Type B pancreatic cell (in vitro differentiated cells): ENCODE measurements around the gene CD4. TPM values are rescaled to one million over a fixed set of nuclear protein-coding genes. Genes with fewer than 3 reads are reported as not detected.
A peak's percentile ranks its signal among the peaks of the same experiment; 100 is the strongest.

Experiments used
- DNase-seq: peaks from one replicate; pipeline ENCODE4 v3.0.0; 2021; ENCODE audit warnings: mixed read lengths; ENCODE audit not compliant: unreplicated experiment; ENCODE audit errors: extremely low spot score
- H3K27ac Mint-ChIP-seq: 2 replicates; pipeline ENCODE4 v1.8.0; 2021; ENCODE audit warnings: mild to moderate bottlenecking, mixed read lengths
- H3K27me3 Mint-ChIP-seq: 2 replicates; pipeline ENCODE4 v1.8.0; 2021; ENCODE audit warnings: mixed read lengths
- H3K36me3 Mint-ChIP-seq: 2 replicates; pipeline ENCODE4 v1.8.0; 2021; ENCODE audit warnings: mixed read lengths
- H3K4me1 Mint-ChIP-seq: one replicate; pipeline ENCODE4 v1.8.0; 2021; ENCODE audit warnings: mixed read lengths; ENCODE audit not compliant: unreplicated experiment
- H3K4me3 Mint-ChIP-seq: 2 replicates; pipeline ENCODE4 v1.8.0; 2021; ENCODE audit warnings: mild to moderate bottlenecking, mixed read lengths
- H3K9me3 Mint-ChIP-seq: 2 replicates; pipeline ENCODE4 v1.8.0; 2021; ENCODE audit warnings: mixed read lengths
- total RNA-seq: library from RNA; stranded (reverse); gene quantifications from 2 replicates; pipeline ENCODE4 v1.2.1, GENCODE V29; 2021; ENCODE audit warnings: low replicate concordance
- TF ChIP-seq, protein P1 (sequence below): fragments of 200-600 bp; sonication (generic); conservative IDR thresholded peaks from 2 replicates; pipeline ENCODE4 v1.5.0; 2021; ENCODE audit warnings: antibody characterized with exemption, mild to moderate bottlenecking

CD4 gene
- total RNA-seq, 1 donor from 2014 or later = 0.65 TPM

DNA sequence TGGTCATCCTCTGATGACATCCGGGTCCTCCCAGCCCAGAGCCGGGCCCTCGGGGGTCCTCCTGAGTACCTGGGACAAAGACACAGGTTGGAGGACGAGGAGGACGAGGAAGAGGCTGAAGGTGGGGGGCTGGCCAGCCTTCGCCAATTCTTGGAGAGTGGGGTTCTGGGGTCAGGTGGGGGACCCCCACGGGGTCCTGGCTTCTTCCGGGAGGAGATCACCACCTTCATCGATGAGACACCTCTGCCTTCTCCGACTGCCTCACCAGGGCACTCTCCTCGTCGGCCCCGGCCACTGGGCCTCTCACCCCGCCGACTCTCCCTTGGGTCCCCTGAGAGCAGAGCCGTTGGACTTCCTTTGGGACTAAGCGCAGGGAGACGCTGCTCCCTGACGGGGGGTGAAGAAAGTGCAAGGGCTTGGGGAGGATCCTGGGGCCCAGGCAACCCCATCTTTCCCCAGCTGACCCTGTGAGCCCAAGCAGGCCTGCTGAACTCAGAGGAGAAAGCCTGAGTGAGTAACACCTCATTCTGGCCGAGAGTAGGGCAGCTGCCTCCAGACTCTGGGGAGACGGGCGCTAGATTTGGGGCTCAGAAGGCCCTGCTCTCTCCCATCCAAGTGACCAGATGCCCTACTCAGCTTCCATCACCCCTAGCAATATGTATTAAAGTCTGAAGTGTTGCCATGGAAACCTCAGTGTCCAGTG is 37.6 kb downstream of the CD4 start:
- DNase-seq = no peak
- Mint-ChIP-seq H3K27ac (peak overlapping the region; percentile 79), H3K4me1 (peaks cover 28% of the 10 kb centered on the region), H3K27me3 (peaks cover 43% of the 10 kb centered on the region), H3K4me3 (peak overlapping the region; percentile 90), H3K36me3 (peaks cover 10% of the 10 kb centered on the region), H3K9me3 (no peaks in the 10 kb centered on the region)
- TF ChIP-seq, protein P1, sequence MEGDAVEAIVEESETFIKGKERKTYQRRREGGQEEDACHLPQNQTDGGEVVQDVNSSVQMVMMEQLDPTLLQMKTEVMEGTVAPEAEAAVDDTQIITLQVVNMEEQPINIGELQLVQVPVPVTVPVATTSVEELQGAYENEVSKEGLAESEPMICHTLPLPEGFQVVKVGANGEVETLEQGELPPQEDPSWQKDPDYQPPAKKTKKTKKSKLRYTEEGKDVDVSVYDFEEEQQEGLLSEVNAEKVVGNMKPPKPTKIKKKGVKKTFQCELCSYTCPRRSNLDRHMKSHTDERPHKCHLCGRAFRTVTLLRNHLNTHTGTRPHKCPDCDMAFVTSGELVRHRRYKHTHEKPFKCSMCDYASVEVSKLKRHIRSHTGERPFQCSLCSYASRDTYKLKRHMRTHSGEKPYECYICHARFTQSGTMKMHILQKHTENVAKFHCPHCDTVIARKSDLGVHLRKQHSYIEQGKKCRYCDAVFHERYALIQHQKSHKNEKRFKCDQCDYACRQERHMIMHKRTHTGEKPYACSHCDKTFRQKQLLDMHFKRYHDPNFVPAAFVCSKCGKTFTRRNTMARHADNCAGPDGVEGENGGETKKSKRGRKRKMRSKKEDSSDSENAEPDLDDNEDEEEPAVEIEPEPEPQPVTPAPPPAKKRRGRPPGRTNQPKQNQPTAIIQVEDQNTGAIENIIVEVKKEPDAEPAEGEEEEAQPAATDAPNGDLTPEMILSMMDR = no peak

DNA sequence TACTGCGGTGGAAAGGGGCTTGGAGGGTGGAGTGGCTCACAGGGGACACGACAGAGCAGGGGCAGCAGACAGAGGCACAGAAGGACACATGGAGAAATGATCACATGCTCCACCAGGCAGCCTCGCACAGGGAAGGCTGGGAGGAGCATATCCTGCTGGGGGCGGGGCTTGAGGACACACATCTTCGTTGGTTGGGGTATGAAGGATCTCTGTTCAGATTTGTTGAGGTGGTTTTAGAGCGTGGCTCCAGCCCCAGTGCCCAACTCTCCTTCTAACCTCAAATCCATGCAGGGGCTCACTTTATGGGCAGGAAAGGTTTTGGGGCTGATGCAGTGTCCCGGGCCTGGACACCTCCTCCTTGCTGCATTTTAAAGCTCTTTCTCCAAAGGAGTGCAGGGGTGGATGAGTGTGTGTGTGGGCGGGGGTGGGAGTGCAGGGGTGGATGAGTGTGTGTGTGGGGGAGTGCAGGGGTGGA is 38.1 kb downstream of the CD4 start:
- peaks cover 40% of the 10 kb centered on the region for H3K27me3 Mint-ChIP-seq
- H3K9me3 Mint-ChIP-seq = no peaks in the 10 kb centered on the region
- H3K4me3 Mint-ChIP-seq = peak overlapping the region; percentile 90
- H3K27ac Mint-ChIP-seq = peak overlapping the region; percentile 79
- peaks cover 13% of the 10 kb centered on the region for H3K36me3 Mint-ChIP-seq
- peaks cover 28% of the 10 kb centered on the region for H3K4me1 Mint-ChIP-seq
- DNase-seq = no peak
- TF ChIP-seq, protein P1 = no peak

DNA sequence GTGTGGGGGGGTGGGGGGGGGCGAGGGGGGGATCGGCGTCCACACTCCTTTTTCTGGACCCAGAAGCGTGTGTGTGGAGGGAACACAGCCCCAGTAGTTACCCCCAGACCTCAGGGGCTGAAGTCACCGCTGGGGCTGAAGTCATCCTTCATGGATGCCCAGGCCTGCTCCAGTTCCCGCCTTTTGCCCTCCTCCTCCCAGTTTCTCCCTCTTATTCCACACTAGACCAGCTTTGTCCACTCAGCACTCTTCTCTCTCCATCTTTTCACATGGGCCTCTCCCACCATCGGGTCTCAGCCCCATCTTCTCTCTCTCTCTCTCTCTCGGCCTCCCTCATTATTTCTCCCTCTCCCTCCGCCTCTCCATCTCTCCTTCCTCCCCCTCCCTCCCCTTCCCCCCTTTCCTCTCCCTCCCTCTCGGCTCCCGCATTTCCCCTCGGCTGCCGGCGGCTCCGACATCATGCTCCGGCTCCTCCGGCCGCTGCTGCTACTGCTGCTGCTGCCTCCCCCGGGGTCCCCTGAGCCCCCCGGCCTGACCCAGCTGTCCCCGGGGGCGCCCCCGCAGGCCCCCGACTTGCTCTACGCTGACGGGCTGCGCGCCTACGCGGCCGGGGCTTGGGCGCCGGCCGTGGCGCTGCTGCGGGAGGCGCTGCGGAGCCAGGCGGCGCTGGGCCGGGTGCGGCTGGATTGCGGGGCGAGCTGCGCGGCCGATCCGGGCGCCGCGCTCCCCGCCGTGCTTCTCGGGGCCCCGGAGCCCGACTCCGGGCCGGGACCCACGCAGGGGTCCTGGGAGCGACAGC is 38.9 kb downstream of the CD4 start, which contains the start of gene P3H3:
TSS of gene P3H3 (plus strand) at position 426 of the 799 bp plus-strand sequence. CDS start at position 460, 34 bp downstream.
- Mint-ChIP-seq H3K27ac (peak within 1 kb of the TSS; percentile 90), H3K27me3 (peaks cover 33% of the 10 kb centered on the region), H3K4me1 (peaks cover 22% of the 10 kb centered on the region), H3K9me3 (no peaks in the 10 kb centered on the region), H3K36me3 (peaks cover 13% of the 10 kb centered on the region), H3K4me3 (peak within 1 kb of the TSS; percentile 98)
- TF ChIP-seq, protein P1 = peak; percentile 16
- no peak for DNase-seq

DNA sequence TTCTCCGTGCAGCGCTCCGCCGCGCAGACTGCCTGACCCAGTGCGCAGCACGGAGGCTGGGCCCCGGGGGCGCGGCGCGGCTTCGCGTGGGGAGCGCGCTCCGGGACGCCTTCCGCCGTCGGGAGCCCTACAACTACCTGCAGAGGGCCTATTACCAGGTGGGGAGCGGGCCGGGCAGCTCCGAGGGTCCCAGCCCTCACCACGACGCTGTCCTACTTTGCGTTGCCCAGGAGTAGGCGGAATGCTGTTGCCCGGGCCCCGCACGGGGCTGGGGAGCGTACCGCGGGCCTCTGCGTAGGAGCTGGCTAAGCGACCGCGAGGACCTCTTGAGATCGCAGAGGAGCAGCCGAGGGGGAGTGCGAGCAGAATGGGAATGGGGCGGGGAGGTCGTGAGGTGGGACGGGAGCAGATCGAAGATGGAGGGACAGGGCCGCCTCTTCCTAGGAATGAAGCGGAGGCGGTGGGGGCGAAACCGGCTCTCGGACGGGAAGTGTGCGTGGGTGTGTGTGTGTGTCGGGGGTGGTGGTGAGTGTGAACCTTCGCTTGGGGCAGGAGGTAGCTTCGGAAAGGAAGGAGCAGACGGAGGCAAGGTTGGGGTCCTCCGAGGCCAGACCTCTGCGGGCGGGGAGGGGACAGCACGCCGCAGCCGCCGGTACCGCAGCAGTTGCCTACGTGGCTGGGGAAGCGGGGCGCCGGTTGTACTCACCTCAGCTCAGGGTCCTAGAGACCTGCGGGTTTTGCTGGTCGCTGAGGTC is 39.6 kb downstream of the CD4 start:
- Mint-ChIP-seq H3K36me3 (peaks cover 13% of the 10 kb centered on the region), H3K27ac (peak overlapping the region; percentile 90), H3K27me3 (peaks cover 31% of the 10 kb centered on the region), H3K4me3 (peak overlapping the region; percentile 98), H3K4me1 (peaks cover 20% of the 10 kb centered on the region), H3K9me3 (no peaks in the 10 kb centered on the region)
- TF ChIP-seq, protein P1 = no peak
- DNase-seq = no peak

DNA sequence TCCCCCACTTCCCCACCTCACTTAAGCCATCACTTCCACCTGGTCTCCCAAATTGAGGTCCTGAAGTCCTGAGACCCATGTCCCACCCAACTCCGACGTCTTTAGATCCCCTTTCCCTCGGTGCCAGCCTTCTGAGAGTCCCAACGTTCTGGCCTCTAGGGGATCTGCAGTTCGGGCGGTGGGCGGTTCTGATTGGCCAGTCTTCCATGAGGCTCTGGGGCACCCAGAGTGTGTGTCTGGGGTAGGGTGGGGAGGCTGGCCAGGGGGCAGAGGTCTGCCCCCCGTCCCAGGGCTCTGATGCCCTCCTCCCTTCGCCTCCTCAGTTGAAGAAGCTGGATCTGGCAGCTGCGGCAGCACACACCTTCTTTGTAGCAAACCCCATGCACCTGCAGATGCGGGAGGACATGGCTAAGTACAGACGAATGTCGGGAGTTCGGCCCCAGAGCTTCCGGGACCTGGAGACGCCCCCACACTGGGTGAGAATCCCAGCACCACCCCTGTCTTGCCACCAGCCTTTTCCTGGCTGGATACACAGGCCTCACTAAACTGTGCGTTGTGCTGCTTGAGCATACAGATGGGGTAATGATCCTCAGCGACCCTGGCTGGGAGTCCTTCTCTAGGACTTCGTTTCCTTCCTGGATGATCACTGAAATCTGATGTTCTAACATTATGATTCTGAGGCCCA is 40.4 kb downstream of the CD4 start:
- Mint-ChIP-seq H3K4me1 (peaks cover 20% of the 10 kb centered on the region), H3K27me3 (peaks cover 26% of the 10 kb centered on the region), H3K27ac (peak overlapping the region; percentile 90), H3K36me3 (peaks cover 17% of the 10 kb centered on the region), H3K4me3 (peak overlapping the region; percentile 98), H3K9me3 (no peaks in the 10 kb centered on the region)
- TF ChIP-seq, protein P1 = peak; percentile 47
- no peak for DNase-seq
